Occipital lobe (tissue), 2 donors: ENCODE results near the gene NSMCE1. TPM values are rescaled to one million over a fixed set of nuclear protein-coding genes. Genes with fewer than 3 reads are reported as not detected.
"Not testable (repeated sequence)": the region's sequence is repeated elsewhere in the genome, so short reads cannot be mapped to it uniquely, and the experiment has no call there.

Source experiments
- DNase-seq: peaks from one replicate; lab custom pipeline; 2025; lab: John Stamatoyannopoulos, UW
- total RNA-seq: library from RNA; depleted of rRNA; stranded (reverse); fragments of >200 nt; gene quantifications from one replicate; pipeline ENCODE4 v1.2.3, GENCODE V29; 2014

NSMCE1 gene
- total RNA-seq, 1 donor from 2014 or later = 26.4 TPM

DNA sequence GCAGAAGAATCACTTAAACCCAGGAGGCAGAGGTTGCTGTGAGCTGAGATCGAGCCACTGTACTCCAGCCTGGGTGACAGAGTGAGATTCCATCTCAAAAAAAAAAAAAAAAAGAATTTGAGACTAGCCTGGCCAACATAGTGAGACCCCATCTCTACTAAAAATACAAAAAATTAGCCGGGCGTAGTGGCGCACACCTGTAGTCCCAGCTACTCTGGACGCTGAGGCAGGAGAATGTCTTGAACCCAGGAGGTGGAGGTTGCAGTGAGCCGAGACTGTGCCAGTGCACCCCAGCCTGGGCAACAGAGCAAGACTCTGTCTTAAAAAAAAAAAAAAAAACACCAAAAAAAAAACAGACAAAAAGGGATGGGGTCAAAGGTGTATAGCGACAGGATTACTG is 4.1 kb upstream of the NSMCE1 start:
- DNase-seq = not testable (repeated sequence)

DNA sequence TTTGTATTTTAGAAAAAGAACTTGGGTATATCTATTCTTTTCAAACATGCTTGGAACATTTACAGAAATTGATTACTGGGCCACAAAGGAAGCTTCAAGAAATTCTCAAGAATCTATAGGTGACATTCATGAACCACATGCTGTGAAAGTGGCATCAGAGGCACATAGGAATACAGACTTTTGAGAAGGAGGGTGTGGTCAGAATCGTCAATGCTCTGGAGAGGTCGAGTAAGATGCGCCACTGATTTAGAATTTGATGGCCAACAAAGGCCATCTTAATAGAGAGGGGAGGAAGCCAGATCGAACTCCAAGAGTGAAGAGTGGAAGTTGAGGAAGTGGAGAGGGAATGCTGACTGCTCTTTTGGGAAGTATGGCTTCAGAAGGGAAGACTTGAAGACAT is 3.5 kb upstream of the NSMCE1 start:
- DNase-seq = no peak

DNA sequence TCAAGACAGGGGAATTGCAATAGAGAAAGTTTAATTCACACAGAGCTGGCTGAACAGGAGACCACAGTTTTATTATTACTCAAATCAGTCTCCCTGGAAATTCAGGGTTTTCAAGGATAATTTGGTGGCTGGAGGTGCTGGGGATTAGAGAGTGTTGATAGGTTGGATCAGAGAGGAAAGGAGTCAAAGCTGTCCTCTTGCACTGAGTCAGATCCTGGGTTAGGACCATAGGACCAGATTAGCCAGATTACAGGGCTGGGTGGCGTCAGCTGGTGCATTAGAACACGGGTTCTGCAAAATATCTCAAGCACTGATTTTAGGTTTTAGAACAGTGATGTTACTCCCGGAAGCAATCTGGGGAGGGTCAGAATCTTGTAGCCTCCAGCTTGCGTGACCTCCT is 1.8 kb upstream of the NSMCE1 start:
- no peak for DNase-seq

DNA sequence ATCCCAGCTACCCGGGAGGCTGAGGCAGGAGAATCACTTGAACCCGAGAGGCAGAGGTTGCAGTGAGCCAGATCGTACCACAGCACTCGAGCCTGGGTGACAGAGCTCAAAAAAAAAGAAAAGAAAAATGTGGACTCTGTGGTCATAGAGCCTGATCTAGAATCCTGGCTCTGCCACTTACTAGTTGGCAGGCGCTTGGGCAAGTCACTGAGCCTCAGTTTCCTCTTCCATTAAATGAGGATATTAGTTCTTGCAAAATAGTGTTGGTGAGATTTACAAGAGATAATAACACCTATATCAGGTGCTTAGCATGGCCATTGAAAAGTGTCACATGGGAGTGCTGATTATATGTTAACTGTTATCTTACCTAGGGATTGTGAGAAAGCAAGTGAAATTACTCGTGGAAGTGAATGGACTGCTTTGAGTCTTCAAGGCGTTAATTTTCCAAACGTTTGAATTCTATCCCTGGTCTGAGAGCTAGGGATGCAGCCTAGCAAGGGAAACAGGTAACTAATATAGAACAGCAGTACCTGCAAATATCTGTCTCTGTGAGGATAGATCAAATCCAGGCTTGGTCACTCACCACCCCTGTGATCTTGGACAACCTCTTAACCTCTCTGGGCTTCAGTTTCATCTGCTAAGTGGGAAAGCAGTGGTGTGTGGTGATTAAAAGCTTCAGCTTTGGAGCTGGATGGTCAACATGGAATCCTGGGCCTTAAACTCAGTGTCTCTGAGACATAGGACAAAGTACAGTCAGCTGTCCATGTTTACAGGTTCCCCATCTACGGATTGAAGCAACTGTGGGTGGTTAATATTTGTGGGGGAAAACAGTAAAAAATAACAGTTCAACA is 953 bp upstream of the NSMCE1 start:
- no peak for DNase-seq

DNA sequence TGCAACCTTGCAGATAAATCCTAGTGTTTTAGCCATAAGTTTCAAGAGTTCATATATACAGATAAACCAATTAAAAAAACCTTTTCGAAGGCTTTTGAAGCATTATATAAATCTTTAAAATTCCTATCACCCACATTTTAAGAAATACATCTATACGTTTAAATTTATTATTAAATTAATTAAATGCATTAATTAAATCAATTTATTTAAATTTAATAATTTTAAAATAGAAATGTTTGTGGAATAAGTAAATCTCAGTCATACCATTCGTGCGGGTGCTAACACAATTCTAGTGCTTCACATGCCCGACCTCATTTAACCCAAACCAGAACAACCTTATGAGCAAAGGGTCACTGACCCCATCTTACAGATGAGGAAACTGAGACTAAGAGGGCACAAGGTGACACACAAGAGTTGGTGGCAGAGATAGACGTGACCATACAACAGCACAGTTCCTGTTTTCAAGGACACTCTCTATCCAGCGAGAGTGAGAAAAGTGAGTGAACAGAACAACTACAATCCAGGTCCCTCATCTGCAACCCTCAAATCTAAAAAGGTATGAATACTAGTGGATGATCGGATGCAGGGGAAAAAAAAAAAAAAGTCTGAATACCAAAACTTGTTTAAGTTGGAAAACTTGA is 1.4 kb downstream of the NSMCE1 start:
- DNase-seq = no peak

GRCh38 chr16:27265982-27266381 is 2.6 kb downstream of the NSMCE1 start:
- DNase-seq = no peak

- no peak for DNase-seq
Measured at GRCh38 chr16:27264151-27264550, 4.4 kb downstream of the NSMCE1 start.

- DNase-seq = not testable (repeated sequence)
Measured at GRCh38 chr16:27262904-27263423, 5.6 kb downstream of the NSMCE1 start.

- no peak for DNase-seq
Measured at GRCh38 chr16:27259710-27260109, 8.9 kb downstream of the NSMCE1 start.

- DNase-seq = no peak
Measured at GRCh38 chr16:27258241-27258734, 10.3 kb downstream of the NSMCE1 start.

- no peak for DNase-seq
Measured at GRCh38 chr16:27257271-27257670, 11.3 kb downstream of the NSMCE1 start.

GRCh38 chr16:27256861-27257260 is 11.7 kb downstream of the NSMCE1 start:
- DNase-seq = no peak

DNA sequence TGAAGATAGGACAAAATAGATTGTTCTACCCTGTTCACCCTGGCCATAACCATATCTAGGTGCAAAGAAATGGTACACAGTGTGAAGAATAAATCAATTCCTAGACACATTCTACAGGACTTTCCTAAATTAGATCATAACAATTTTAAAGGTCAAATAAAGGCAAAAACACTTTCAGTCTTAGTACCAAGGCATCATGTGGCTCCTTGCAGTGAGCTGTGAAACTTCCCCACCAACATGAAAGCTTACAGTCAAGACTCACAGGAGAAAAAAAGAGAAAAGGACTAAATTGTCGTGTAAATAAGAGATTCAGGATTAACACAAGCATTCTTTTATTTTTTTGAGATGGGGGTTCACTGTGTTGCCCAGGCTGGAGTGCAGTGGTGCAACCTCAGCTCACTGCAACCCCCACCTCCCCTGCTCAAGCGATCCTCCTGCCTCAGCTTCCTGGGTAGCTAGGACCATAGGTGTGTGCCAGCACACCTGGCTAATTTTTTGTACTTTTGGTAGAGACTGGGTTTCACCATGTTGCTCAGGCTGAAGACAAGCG is 14.2 kb downstream of the NSMCE1 start:
- no peak for DNase-seq

GRCh38 chr16:27253526-27253930 is 15.0 kb downstream of the NSMCE1 start:
- DNase-seq = no peak

- DNase-seq = no peak
Measured at GRCh38 chr16:27252206-27252585, 16.4 kb downstream of the NSMCE1 start.

DNA sequence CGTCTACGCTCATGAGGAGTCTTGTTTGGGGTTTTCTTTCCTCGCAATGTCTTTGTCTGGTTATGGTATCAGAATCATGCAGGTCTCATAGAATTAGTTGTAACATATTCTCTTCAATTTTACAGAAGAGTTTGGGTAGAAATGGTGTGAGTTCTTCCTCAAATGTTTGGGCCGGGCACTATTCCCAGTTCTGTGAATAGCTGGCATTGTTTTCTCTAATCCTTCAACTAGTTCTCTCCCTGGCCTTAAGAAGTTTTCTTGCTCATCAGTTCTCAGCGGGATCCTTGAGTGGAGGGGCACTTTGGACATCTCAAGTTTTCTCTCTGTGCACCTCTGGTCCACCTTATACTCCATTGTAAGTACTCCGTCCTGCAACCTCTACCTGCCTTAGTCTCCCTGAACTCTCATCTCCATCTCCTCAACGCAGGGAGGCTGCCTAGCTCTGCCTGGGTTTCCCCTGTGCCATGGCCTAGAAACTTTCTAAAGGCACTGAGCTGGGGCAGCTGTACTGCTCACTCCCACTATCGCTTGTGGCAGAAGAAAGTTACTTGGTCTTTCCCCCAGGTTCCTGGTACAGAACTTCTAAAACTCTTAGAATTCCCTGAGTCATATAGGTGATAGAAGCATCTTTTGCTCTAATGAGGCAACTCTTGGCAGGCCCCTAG is 16.9 kb downstream of the NSMCE1 start:
- no peak for DNase-seq

DNA sequence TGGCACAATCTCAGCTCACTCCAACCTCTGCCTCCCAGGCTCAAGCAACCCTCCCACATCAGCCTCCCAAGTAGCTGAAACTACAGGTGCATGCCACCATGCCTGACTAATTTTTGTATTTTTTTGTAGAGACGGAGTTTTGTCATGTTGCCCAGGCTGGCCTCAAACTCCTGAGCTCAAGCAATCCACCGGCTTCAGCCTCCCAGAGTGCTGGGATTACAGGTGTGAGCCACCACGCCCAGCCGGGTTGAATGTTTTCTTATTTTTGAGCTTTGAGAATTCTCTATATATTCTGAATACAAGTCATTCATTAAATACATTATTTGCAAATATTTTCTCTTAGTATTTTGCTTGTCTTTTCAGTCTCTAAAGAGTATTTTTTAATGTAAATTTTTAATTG is 19.7 kb downstream of the NSMCE1 start:
- DNase-seq = not testable (repeated sequence)

DNA sequence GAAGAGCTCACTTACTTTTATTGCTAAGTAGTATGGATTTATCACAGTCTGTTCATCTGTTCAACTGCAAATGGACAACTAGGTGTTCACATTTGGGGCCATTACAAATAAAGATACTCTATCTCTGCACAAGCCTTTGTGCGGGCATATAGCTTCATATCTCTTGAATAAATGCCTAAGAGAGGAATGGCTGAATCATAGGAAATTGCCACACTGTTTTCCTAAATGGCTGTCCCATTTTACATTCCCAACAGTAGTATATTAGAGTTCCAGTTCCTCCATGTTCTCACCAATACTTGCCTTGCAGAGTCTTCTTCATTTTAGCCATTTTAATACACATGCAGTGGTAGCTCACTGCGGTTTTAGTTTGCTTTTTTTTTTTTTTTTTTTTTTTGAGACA is 20.5 kb downstream of the NSMCE1 start:
- no peak for DNase-seq

DNA sequence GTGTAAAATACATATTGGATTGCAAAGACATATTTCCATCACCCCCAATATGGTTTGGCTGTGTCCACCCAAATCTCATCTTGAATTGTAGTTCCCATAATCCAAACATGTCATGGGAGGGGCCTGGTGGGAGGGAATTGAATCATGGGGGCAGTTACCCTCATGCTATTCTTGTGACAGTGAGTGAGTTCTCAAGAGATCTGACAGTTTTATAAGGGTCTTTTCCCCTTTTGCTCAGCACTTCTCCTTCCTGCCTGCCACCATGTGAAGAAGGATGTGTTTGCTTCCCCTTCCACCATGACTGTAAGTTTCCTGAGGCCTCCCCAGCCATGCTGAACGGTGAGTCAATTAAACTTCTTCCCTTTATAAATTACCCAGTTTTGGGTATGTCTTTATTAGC is 21.5 kb downstream of the NSMCE1 start:
- not testable (repeated sequence) for DNase-seq

DNA sequence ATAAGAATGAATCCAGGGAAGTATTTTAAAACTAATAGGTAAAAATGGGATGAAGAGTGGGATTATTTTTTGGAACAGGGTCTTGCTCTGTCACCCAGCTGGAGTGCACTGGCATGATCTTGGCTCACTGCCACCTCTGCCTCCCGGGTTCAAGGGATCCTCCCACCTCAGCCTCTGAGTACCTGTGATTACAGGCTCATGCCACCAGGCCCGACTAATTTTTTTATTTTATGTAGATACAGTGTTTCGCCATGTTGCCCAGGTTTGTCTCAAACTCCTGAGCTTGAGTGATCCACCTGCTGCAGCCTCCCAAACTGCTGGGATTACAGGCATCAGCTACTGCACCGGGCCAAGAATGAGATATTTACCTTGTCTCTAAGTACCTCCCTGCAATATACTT is 22.1 kb downstream of the NSMCE1 start:
- no peak for DNase-seq

DNA sequence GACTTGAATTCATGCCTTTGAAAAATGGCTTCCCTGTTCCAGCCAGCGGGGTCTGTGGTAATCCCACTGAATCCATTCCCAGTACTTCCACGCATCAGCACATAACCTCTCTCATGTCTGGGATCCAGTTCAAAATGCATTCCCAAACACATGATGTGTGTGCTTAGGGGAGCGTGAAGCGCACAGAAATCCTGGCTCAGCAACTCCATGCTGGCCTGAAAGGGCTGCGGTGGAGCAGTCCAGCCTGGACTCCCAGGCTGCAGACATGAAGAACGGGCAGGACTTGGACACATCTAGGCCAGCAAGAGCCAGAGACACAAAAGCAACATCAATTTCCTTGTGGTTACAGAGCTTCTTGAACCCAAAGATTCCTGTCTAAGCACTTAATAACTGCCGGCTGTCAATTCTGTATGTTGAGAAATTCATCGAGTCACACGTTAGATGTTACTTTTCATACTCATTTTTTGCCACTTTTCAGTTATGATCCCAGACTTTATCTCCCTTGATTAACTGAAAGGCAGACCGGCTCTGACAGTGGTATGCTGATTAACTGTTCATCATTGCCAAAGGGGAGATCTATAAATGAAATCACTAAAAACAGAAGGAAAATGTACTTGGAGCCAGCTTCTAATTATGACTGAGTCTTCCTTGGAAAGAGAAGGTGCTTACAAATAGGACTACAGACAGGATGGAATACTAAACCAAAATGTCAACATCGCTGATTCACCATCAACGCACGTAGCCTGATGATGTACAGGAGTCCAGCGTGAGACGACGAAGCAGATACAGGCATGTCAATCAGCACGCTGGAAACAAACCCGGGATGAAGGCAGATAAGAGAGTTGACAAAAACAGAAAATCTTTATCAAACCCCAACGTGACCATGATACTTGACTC is 23.0 kb downstream of the NSMCE1 start:
- no peak for DNase-seq
